GM18519 (cell line): ENCODE measurements around the gene INHBE.

Source experiments
- ATAC-seq: cut with Tn5 transposase; IDR thresholded peaks from one replicate; pipeline ENCODE4 v1.9.1; 2021; ENCODE audit warnings: mild to moderate bottlenecking, moderate library complexity; ENCODE audit not compliant: unreplicated experiment, low FRiP score

Gene INHBE

DNA sequence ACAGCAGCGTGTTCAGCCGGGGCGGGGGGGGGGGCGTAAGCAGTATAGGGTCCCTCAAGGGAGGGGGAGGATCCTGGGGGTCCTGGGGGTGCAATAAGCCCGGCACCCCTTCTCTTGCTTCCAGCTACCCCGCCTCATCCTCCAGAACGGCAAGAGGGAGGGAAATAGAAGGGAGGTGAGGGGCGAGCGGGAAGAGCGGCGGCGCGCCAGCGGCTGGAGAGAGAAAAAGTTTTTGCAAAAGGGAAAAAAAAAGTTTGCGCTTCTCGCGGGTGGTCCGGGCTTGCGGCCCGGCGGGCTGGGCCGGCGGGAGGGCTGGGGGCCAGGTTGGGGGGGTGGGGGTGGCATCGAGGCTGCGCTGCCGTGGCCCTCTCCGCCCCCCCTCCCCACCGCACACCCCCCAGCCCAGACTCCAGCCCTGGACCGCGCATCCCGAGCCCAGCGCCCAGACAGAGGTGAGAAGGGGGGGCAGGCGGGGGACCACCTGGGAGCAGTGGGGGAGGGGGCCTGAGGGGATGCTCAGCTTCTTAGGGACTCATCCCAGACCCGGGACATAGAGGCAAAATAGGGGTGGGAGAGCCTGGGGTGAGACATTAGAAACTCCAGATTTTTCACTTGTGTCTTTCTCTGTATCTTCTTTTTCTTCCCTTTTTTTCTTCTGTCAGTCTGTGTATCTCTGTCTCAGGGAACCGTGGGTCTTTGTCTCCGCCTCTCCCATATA lies 4.8 kb downstream of the INHBE start, which contains the start of gene GLI1:
Gene GLI1, plus strand, starts transcription at position 36 of the 718 bp plus-strand sequence. CDS start 3,907 bp downstream, outside the sequence.
- no peak for ATAC-seq

DNA sequence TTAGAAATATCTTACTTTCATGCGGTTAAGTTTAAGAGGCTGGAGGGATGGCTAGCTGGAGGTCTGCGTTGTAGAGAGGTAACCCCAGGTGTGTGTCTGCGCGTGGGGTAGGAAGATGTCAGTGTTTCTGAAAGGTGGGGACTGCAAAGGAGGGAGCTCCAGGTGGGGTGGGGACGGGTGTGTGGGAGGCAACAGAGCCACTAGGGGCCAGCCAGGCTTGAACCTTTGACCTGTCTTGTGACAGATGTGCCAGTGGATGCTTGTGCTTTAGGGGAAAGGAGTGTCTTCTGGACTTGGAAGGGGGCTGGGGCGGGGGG lies 5.3 kb downstream of the INHBE start:
- ATAC-seq = no peak

DNA sequence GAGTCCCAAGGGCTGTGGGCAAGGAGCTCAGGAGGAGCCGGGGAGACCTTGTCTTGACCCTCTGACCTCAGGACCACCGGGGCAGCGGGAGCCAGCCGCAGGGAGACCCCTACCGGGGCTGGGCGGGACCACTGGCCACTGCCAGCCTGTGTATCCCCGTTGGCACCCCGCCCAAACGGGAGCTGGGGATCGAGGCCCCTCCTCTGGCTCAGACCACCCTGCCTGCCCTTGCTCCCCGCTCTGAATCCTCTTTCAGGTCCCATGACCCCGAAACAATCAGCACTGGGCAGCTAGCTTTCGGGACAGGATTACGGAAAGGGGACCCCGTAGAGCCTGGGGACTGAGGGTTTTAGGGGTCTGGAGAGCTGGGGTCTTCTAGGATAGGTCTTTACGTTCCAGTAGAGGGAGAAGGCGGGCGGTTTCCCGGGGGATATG lies 5.8 kb downstream of the INHBE start:
- ATAC-seq = no peak

DNA sequence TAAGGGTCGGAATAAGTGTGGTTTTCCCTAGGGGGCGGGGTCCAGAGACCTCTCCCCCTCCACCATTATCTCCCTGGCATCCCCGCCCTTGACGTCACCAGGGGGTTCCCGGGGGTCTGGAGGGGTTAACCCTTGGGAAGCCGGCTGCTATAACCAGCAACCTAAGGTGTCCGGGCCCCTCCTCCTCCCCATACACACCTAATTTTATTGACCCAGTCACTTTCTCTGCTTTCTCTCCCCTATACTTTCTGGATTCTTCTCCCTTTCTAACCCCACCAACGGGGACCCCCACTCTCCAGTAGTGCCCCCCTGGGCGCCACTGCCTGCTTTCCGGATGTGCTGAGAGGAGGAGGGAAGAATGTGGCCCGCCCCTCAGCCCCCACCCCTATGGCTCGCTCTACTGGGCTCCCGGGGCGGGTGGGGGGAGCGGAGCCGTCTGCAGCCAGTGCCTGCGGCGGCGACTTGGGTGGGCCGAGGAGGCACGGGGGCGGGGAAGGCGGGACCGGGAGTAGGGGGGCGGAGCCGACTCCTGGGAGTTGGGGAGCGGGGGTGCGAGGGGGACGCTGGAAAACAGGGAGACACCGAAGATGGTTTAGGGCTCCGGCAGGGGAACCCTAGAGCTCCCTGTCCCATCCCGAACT lies 6.3 kb downstream of the INHBE start:
- ATAC-seq = no peak

DNA sequence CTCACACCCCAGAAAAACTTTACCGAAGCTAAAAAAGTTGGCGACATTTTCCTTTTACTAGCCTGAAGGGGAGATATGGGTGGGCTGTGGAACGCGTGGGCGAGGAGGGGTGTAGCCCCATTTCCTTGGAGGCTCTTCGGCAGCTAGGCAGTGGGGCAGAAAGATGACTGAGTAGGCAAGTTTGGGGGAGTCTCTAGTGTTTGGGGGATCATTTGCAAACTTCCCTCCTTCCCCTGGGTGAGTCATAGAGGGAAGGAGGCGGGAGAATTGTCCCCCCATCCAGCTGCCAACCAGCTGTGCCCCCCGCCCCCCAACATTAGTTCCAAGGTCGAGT lies 6.8 kb downstream of the INHBE start:
- no peak for ATAC-seq

DNA sequence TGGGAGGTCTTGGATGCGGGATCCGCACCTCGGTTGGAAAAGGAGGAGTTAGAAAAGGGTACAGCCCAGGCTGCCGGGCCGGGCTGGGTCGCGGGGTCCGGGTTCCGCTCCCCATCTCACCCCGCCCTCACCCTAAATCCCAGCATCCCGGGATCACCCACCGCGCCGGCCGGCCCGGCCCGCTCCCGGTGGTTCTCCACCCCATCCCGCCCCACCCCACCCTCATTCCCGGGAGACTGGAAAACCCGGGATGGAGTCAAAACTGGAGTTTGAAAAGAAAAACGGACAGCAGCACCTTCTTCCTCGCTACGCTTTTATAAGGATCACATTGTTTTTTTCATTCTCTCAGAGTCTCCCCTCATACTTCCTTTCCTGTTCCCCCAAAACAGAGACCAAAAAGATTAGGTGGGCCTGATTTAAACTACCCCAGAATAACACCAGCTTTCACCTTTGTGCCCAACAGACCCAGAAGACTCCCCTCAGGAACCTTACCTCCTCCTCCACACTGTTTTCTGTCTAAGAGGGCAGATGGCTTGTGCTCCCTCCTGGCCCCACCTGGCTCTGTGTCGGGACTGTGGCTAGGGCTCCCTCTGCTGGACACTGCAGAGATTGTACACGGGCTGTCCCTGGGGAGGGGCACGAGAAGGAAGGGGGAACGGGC lies 7.3 kb downstream of the INHBE start:
- ATAC-seq = peak; percentile 53

DNA sequence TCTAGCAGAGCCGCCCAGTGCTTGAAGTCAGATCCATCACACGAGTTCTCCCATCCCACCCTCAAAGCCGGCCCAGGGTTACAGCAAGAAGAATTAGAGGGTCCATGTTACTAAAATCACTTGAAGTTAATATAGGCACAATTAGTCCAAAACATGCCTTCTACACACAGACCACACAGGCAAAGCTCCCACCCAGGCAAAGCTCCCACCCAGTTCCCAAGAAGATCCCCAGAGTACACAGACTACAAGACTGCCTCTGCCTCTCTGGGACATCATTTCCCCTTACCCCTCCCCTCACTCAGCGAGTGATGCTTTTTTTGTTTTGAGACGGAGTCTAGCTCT lies 7.8 kb downstream of the INHBE start:
- ATAC-seq = no peak

DNA sequence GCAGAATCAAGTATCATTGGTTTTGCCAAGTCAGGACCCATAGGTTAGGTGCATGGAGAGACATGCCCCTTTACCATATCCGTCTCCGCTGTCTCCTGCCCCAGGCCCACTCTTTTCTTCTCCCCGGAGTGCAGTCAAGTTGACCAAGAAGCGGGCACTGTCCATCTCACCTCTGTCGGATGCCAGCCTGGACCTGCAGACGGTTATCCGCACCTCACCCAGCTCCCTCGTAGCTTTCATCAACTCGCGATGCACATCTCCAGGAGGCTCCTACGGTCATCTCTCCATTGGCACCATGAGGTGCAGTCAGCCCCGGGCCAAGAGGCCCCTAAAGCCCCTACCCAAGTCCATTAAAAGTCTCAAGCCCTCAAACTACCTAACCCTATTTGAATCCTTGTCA lies 9.5 kb downstream of the INHBE start:
- no peak for ATAC-seq

DNA sequence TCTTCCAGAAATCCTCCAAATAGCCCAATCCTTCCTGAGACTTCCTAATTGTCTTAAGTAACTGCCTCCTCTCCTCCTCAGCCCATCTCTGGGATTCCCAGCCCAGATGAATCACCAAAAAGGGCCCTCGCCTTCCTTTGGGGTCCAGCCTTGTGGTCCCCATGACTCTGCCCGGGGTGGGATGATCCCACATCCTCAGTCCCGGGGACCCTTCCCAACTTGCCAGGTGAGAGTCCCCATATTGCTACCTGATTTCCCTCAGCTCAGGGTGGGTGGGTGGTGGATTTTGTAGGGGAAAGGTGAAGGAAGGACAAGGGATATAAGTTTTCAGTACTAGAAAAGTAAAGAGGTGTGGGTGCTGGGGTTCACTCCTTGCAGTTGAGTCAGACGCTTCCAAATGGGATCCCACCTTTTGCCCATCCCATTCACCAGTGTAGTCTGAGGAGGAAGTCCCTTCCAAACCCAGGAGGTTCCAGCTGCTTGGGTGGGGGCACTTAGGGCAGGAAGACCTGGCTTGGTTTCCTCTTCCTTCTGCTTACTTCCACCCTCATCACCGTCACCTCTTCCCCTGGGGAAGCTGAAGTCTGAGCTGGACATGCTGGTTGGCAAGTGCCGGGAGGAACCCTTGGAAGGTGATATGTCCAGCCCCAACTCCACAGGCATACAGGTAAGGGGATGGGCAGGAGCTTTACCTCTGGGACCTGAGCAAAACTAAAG lies 10.1 kb downstream of the INHBE start:
- ATAC-seq = no peak

DNA sequence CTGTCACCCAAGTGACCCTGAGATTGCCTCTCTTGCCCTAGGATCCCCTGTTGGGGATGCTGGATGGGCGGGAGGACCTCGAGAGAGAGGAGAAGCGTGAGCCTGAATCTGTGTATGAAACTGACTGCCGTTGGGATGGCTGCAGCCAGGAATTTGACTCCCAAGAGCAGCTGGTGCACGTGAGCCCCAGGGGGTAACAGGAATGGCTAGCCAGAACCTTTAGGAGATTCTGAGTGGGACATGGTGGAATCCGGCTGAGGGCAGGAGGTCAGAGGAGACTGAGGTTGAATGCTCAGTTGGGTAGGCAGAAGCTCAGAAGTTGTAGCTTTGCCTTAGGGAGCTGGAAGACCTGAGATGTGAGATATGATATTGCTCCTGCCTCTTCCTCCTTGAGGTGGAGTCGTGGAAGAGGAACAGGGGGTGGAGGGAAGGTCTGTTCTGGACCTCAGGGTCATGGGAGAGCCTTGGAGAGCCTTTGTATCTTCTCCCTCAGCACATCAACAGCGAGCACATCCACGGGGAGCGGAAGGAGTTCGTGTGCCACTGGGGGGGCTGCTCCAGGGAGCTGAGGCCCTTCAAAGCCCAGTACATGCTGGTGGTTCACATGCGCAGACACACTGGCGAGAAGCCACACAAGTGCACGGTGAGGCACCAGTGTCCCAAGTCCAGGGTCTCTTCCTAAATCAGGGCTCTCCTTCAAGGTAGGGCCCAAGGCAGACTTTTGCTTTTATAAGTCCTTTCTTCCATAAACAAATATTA lies 10.8 kb downstream of the INHBE start:
- no peak for ATAC-seq

DNA sequence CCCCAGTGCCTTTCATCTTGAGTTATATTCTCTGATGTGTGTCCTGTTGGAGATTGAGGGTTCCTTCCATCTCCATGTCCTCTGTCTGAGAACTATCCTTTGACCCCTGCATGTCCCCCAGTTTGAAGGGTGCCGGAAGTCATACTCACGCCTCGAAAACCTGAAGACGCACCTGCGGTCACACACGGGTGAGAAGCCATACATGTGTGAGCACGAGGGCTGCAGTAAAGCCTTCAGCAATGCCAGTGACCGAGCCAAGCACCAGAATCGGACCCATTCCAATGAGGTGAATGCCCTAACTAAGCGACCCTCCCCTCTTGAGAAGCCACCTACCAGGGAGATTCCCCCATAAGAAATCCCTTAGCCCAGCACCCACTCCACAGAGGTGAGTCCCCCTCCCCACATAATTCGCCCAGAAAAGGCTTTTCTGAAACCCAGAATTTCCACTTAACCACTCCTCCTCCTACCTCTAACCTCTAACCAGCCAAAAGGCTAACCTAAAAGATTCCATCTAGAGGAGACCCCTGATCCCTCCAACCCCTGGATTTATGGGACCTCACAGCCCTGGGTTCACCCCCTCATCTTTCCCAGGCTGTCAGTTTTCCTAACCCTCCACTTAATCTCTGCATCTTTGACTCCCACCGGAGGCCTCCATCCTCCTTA lies 12.2 kb downstream of the INHBE start:
- ATAC-seq = no peak

DNA sequence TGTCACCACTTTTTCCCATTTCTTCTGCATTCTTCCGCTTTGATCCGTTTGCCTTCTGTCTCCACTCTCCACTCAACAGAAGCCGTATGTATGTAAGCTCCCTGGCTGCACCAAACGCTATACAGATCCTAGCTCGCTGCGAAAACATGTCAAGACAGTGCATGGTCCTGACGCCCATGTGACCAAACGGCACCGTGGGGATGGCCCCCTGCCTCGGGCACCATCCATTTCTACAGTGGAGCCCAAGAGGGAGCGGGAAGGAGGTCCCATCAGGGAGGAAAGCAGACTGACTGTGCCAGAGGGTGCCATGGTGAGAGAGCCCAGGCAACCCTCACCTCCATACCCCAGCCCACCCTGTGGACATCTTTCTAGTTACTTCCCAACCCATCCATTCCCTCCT lies 12.8 kb downstream of the INHBE start:
- ATAC-seq = no peak

DNA sequence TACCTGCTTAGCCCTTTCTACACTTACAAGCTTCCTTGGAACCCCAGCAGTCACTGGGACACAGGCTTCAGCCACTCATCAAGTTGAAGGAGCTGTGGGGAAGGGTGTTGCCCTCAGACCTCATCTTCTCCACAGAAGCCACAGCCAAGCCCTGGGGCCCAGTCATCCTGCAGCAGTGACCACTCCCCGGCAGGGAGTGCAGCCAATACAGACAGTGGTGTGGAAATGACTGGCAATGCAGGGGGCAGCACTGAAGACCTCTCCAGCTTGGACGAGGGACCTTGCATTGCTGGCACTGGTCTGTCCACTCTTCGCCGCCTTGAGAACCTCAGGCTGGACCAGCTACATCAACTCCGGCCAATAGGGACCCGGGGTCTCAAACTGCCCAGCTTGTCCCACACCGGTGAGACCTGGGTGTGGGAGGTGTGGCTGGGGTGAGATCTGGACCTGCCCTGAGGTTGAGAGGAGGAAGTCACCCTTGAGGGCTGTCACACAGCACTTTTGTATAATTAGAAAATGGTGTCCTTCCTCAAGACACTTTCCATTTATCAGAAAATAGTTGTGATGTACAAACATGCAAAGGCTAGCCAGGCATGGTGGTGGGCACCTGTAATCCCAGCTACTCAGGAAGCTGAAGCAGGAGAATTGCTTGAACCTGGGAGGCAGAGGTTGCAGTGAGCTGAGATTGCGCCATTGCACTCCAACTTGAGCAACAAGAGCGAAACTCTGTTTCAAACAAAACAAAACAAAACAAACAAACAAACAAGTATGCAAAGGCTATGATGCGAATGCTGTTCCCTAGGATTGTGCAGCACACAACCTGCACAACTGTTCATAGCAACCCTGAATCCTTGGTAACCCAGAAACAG lies 14.4 kb downstream of the INHBE start:
- no peak for ATAC-seq

DNA sequence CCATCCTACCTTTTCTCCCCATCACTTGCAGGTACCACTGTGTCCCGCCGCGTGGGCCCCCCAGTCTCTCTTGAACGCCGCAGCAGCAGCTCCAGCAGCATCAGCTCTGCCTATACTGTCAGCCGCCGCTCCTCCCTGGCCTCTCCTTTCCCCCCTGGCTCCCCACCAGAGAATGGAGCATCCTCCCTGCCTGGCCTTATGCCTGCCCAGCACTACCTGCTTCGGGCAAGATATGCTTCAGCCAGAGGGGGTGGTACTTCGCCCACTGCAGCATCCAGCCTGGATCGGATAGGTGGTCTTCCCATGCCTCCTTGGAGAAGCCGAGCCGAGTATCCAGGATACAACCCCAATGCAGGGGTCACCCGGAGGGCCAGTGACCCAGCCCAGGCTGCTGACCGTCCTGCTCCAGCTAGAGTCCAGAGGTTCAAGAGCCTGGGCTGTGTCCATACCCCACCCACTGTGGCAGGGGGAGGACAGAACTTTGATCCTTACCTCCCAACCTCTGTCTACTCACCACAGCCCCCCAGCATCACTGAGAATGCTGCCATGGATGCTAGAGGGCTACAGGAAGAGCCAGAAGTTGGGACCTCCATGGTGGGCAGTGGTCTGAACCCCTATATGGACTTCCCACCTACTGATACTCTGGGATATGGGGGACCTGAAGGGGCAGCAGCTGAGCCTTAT lies 15.3 kb downstream of the INHBE start:
- ATAC-seq = no peak

DNA sequence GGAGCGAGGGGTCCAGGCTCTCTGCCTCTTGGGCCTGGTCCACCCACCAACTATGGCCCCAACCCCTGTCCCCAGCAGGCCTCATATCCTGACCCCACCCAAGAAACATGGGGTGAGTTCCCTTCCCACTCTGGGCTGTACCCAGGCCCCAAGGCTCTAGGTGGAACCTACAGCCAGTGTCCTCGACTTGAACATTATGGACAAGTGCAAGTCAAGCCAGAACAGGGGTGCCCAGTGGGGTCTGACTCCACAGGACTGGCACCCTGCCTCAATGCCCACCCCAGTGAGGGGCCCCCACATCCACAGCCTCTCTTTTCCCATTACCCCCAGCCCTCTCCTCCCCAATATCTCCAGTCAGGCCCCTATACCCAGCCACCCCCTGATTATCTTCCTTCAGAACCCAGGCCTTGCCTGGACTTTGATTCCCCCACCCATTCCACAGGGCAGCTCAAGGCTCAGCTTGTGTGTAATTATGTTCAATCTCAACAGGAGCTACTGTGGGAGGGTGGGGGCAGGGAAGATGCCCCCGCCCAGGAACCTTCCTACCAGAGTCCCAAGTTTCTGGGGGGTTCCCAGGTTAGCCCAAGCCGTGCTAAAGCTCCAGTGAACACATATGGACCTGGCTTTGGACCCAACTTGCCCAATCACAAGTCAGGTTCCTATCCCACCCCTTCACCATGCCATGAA lies 16.0 kb downstream of the INHBE start:
- no peak for ATAC-seq

DNA sequence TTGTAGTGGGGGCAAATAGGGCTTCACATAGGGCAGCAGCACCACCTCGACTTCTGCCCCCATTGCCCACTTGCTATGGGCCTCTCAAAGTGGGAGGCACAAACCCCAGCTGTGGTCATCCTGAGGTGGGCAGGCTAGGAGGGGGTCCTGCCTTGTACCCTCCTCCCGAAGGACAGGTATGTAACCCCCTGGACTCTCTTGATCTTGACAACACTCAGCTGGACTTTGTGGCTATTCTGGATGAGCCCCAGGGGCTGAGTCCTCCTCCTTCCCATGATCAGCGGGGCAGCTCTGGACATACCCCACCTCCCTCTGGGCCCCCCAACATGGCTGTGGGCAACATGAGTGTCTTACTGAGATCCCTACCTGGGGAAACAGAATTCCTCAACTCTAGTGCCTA lies 16.6 kb downstream of the INHBE start:
- ATAC-seq = no peak

DNA sequence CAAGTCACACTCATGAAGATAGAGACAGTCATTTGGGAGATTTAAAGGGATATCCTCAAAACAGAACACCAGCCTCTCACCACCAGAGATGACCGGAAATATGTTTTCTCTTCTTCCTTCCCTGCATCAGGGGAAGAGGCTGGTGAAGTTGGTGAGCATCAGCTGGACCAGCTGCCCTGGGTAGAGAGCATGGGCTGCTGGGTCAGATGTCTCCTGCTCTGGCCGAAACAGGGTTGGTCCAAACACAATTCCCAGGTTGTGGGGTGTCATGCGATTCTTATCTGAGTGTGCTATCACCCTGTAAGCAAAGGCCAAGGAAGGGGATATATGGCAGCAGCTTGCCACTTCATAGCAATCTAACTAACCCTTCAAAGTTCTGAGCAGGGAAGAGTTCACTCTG lies 17.3 kb downstream of the INHBE start:
- no peak for ATAC-seq

DNA sequence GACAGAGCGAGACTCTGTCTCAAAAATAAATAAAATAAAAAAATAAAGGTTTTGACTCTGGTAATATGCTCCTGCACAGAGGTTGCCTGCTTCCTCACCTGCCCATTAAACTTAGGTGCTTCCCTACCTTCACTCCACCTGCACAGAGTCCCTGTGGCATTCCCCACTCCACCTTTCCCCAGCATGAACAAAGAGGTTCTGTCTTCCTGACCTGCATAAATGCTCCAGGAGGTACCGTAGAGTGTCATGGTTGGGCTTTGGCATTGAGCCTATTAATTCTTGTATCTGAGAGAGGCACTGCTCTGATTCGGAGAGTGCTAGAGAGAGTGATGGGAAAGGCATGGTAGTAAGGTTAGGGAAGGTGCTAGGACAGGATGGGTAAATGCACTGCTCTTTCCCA lies 18.3 kb downstream of the INHBE start:
- no peak for ATAC-seq
